H9 (cell line): ENCODE data around the gene PLCB1. TPM values are rescaled to one million over a fixed set of nuclear protein-coding genes. Genes with fewer than 3 reads are reported as not detected.

ENCODE experiments used
- DNase-seq: peaks from one replicate; pipeline ENCODE4 v3.0.0-alpha.2; 2017
- H2AFZ ChIP-seq: one replicate; pipeline ENCODE4 v1.6.1; 2013; ENCODE audit warnings: mild to moderate bottlenecking, low read length, control low read depth, moderate library complexity
- H2AK5ac ChIP-seq: 2 replicates; pipeline ENCODE4 v1.6.1; 2013; ENCODE audit warnings: low read length, control low read depth, mixed read lengths; ENCODE audit not compliant: insufficient read length
- H2BK120ac ChIP-seq: one replicate; pipeline ENCODE4 v1.6.1; 2013; ENCODE audit warnings: low read depth, mild to moderate bottlenecking, low read length, control low read depth, inconsistent platforms; ENCODE audit not compliant: poor library complexity, severe bottlenecking
- H2BK12ac ChIP-seq: 2 replicates; pipeline ENCODE4 v1.6.1; 2013; ENCODE audit warnings: low read length, control low read depth, mixed read lengths, low read depth; ENCODE audit not compliant: insufficient read length
- H2BK15ac ChIP-seq: 2 replicates; pipeline ENCODE4 v1.6.1; 2013; ENCODE audit warnings: low read depth, low read length, control low read depth
- H2BK20ac ChIP-seq: one replicate; pipeline ENCODE4 v1.6.1; 2013; ENCODE audit warnings: low read depth, mild to moderate bottlenecking, low read length, control low read depth, inconsistent platforms; ENCODE audit not compliant: poor library complexity, severe bottlenecking
- H2BK5ac ChIP-seq: 2 replicates; pipeline ENCODE4 v1.6.1; 2013; ENCODE audit warnings: low read length, control low read depth, mixed read lengths; ENCODE audit not compliant: insufficient read length
- H3K14ac ChIP-seq: 2 replicates; pipeline ENCODE4 v1.6.1; 2013; ENCODE audit warnings: low read length, control low read depth; ENCODE audit not compliant: insufficient read depth
- H3K18ac ChIP-seq: 2 replicates; pipeline ENCODE4 v1.6.1; 2013; ENCODE audit warnings: low read depth, mild to moderate bottlenecking, mixed read lengths, low read length, control low read depth; ENCODE audit not compliant: insufficient read length
- H3K23ac ChIP-seq: 2 replicates; pipeline ENCODE4 v1.6.1; 2013; ENCODE audit warnings: low read length, control low read depth, mixed read lengths, low read depth; ENCODE audit not compliant: insufficient read length
- H3K23me2 ChIP-seq: 2 replicates; pipeline ENCODE4 v1.6.1; 2013; ENCODE audit warnings: low read depth, mild to moderate bottlenecking, mixed read lengths, low read length, control low read depth; ENCODE audit not compliant: insufficient read length, poor library complexity, severe bottlenecking
- H3K27ac ChIP-seq: 2 replicates; pipeline ENCODE4 v1.5.1; 2013; ENCODE audit warnings: low read length, control low read depth, mixed read lengths, low read depth; ENCODE audit not compliant: insufficient read length
- H3K27me3 ChIP-seq: 2 replicates; pipeline ENCODE4 v1.6.1; 2013; ENCODE audit warnings: low read length, control low read depth, inconsistent platforms; ENCODE audit not compliant: insufficient read depth
- H3K4ac ChIP-seq: 2 replicates; pipeline ENCODE4 v1.6.1; 2013; ENCODE audit warnings: low read depth, mild to moderate bottlenecking, control low read depth, inconsistent platforms, low read length, moderate library complexity
- H3K4me1 ChIP-seq: 2 replicates; pipeline ENCODE4 v1.6.1; 2013; ENCODE audit warnings: low read length, control low read depth, inconsistent platforms; ENCODE audit not compliant: insufficient read depth
- H3K4me2 ChIP-seq: 2 replicates; pipeline ENCODE4 v1.6.1; 2013; ENCODE audit warnings: low read length, control low read depth, mixed read lengths; ENCODE audit not compliant: insufficient read length, insufficient read depth
- H3K56ac ChIP-seq: 2 replicates; pipeline ENCODE4 v1.6.1; 2013; ENCODE audit warnings: low read depth, mild to moderate bottlenecking, mixed read lengths, low read length, control low read depth; ENCODE audit not compliant: insufficient read length
- H3K79me1 ChIP-seq: 2 replicates; pipeline ENCODE4 v1.6.1; 2013; ENCODE audit warnings: low read depth, mild to moderate bottlenecking, moderate library complexity, low read length, control low read depth, inconsistent platforms; ENCODE audit not compliant: insufficient read depth, poor library complexity, severe bottlenecking
- H3K79me2 ChIP-seq: 2 replicates; pipeline ENCODE4 v1.6.1; 2013; ENCODE audit warnings: low read length, control low read depth, inconsistent platforms; ENCODE audit not compliant: insufficient read depth
- H3K9ac ChIP-seq: 2 replicates; pipeline ENCODE4 v1.6.1; 2013; ENCODE audit warnings: low read length, control low read depth, mixed read lengths; ENCODE audit not compliant: insufficient read length; ENCODE audit errors: extremely low read depth
- H3K9me3 ChIP-seq: one replicate; pipeline ENCODE4 v1.6.1; 2013; ENCODE audit warnings: low read depth, low read length, inconsistent platforms; ENCODE audit not compliant: control insufficient read depth
- H3T11ph ChIP-seq: one replicate; pipeline ENCODE4 v1.6.1; 2013; ENCODE audit warnings: mild to moderate bottlenecking, low read length, control low read depth, inconsistent platforms
- H4K20me1 ChIP-seq: one replicate; pipeline ENCODE4 v1.6.1; 2013; ENCODE audit not compliant: control insufficient read depth, insufficient read length, insufficient read depth
- H4K5ac ChIP-seq: 2 replicates; pipeline ENCODE4 v1.6.1; 2013; ENCODE audit warnings: low read depth, mild to moderate bottlenecking, mixed read lengths, low read length, control low read depth; ENCODE audit not compliant: insufficient read length
- H4K8ac ChIP-seq: replicated peaks from 2 replicates; pipeline ENCODE4 v1.6.1; 2013; ENCODE audit warnings: low read length, control low read depth, mixed read lengths, low read depth; ENCODE audit not compliant: insufficient read length
- H4K91ac ChIP-seq: 2 replicates; pipeline ENCODE4 v1.6.1; 2013; ENCODE audit warnings: low read depth, mild to moderate bottlenecking, moderate library complexity, mixed read lengths, low read length, control low read depth; ENCODE audit not compliant: insufficient read length
- H3K27ac Mint-ChIP-seq, 3 experiments: 2 replicates in 2 of 3; 3 replicates in 1 of 3; pipeline ENCODE4 v1.8.0; 2020 to 2021; ENCODE audit warnings: mixed read lengths in 3 of 3, mild to moderate bottlenecking in 1 of 3, moderate library complexity in 1 of 3
- H3K27me3 Mint-ChIP-seq: 2 replicates; pipeline ENCODE4 v1.8.0; 2021; ENCODE audit warnings: low read depth, mild to moderate bottlenecking, moderate library complexity, mixed read lengths
- H3K36me3 Mint-ChIP-seq, 3 experiments: 2 replicates in 2 of 3; 3 replicates in 1 of 3; pipeline ENCODE4 v1.8.0; 2020 to 2021; ENCODE audit warnings: low read depth in 3 of 3, mixed read lengths in 3 of 3; ENCODE audit not compliant: insufficient read depth in 1 of 3
- H3K4me1 Mint-ChIP-seq, 2 experiments: 2 replicates each; pipeline ENCODE4 v1.8.0; 2020; ENCODE audit warnings: mixed read lengths in 2 of 2
- H3K4me3 Mint-ChIP-seq, 2 experiments: 2 replicates in 1 of 2; 3 replicates in 1 of 2; pipeline ENCODE4 v1.8.0; 2020 to 2021; ENCODE audit warnings: mild to moderate bottlenecking in 2 of 2, mixed read lengths in 2 of 2, moderate library complexity in 1 of 2
- H3K9me3 Mint-ChIP-seq, 2 experiments: 2 replicates in 1 of 2; 3 replicates in 1 of 2; pipeline ENCODE4 v1.8.0; 2020; ENCODE audit warnings: mild to moderate bottlenecking in 2 of 2, mixed read lengths in 2 of 2, moderate library complexity in 1 of 2
- WGBS: extraction: QIAGEN DNeasy Blood & Tissue Kit; methylation state at CpG from one replicate; pipeline ENCODE4 v1.1.7; 2013; ENCODE audit warnings: missing lambda C conversion rate, low lambda C conversion rate, mixed read lengths; ENCODE audit not compliant: insufficient read length; ENCODE audit errors: extremely low coverage; 5-methylcytosine and 5-hydroxymethylcytosine counted together
- total RNA-seq: library from RNA; stranded (reverse); gene quantifications from 2 replicates; pipeline ENCODE4 v1.2.1, GENCODE V29; 2021
- TF ChIP-seq, protein P1 (sequence below): fragments of 200-600 bp; sonication (generic); conservative IDR thresholded peaks from 3 replicates; pipeline ENCODE4 v1.8.0; 2021; ENCODE audit warnings: antibody characterized with exemption, mild to moderate bottlenecking

Gene PLCB1
- total RNA-seq, 1 experiment from 2014 or later = 11.5 TPM

DNA sequence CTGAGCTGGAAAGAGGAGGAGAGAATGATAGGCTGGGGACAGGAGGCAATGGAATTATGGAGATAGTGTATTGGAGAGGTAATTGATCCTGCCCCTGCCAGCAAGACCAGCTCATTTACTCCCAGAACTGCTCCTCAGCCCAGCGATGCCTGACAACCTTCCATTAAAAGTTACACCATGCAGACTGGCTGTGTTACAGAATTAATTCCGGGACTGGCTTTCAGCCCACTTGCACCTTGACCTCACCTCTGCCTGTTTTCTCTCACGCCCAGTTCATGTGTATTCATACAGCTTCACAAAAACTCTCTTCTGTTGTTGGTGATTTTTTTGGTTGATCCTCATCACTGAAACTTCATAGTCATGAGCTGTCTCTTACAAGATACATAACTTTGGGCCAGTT is 207.3 kb downstream of the PLCB1 start:
- no peak overlapping the region for H3K9ac ChIP-seq
- WGBS = no CpG with 5 or more reads among the region's 3 CpGs
- no peaks in the 10 kb centered on the region for H3K23me2 ChIP-seq
- 0 out of 2 replicates have a peak, but pooled peaks cover 2% of the 10 kb centered on the region for H3K4me1 ChIP-seq
- H3K79me2 ChIP-seq = no peaks in the 10 kb centered on the region
- Mint-ChIP-seq H3K9me3 (peaks cover 0 to 4% of the 10 kb centered on the region in 2 experiments; a peak in 1 of 5 replicates), H3K4me1 (peaks cover 7 to 9% of the 10 kb centered on the region in 2 experiments), H3K36me3 (no peaks in the 10 kb centered on the region), H3K27ac (no peak overlapping the region), H3K27me3 (no peaks in the 10 kb centered on the region), H3K4me3 (no peak overlapping the region)
- H3K27ac ChIP-seq = no peak overlapping the region
- no peak overlapping the region for H2BK120ac ChIP-seq
- no peaks in the 10 kb centered on the region for H3K27me3 ChIP-seq
- no peak overlapping the region for H3K23ac ChIP-seq
- no peak overlapping the region for H3T11ph ChIP-seq
- TF ChIP-seq, protein P1, sequence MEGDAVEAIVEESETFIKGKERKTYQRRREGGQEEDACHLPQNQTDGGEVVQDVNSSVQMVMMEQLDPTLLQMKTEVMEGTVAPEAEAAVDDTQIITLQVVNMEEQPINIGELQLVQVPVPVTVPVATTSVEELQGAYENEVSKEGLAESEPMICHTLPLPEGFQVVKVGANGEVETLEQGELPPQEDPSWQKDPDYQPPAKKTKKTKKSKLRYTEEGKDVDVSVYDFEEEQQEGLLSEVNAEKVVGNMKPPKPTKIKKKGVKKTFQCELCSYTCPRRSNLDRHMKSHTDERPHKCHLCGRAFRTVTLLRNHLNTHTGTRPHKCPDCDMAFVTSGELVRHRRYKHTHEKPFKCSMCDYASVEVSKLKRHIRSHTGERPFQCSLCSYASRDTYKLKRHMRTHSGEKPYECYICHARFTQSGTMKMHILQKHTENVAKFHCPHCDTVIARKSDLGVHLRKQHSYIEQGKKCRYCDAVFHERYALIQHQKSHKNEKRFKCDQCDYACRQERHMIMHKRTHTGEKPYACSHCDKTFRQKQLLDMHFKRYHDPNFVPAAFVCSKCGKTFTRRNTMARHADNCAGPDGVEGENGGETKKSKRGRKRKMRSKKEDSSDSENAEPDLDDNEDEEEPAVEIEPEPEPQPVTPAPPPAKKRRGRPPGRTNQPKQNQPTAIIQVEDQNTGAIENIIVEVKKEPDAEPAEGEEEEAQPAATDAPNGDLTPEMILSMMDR = no peak
- no peak overlapping the region for H3K4me2 ChIP-seq
- no peak overlapping the region for H2BK12ac ChIP-seq
- no peak overlapping the region for H2BK20ac ChIP-seq
- H3K4ac ChIP-seq = no peak overlapping the region
- no peak overlapping the region for H3K56ac ChIP-seq
- H3K14ac ChIP-seq = no peak overlapping the region
- no peak overlapping the region for H2AFZ ChIP-seq
- H2AK5ac ChIP-seq = no peak overlapping the region
- H2BK5ac ChIP-seq = no peak overlapping the region
- DNase-seq = no peak
- H4K20me1 ChIP-seq = no peaks in the 10 kb centered on the region
- H3K18ac ChIP-seq = no peak overlapping the region
- H4K5ac ChIP-seq = no peak overlapping the region
- no peaks in the 10 kb centered on the region for H3K79me1 ChIP-seq
- H2BK15ac ChIP-seq = no peak overlapping the region
- no peaks in the 10 kb centered on the region for H3K9me3 ChIP-seq
- no peak overlapping the region for H4K91ac ChIP-seq
- H4K8ac ChIP-seq = no peak overlapping the region
